Measurements from ENCODE around the gene ASCL5. TPM values are rescaled to one million over a fixed set of nuclear protein-coding genes. Genes with fewer than 3 reads are reported as not detected.

Gene ASCL5
- total RNA-seq, 1 experiment from 2014 or later = not detected

GRCh38 chr1:201122321-201122957 lies 4.5 kb downstream of the ASCL5 start:
- ChIA-PET POLR2A (ENCODE audit: low non-redundant PET) (no interaction called here), CTCF (no interaction called here)
- intact Hi-C loops (cut with micrococcal nuclease; ENCODE audit: unreplicated experiment) = no loop called here
- H3K4me1 ChIP-seq (ENCODE audit: insufficient read depth, low read length, poor library complexity, severe bottlenecking) = no peaks in the 10 kb centered on the region
- no peaks in the 10 kb centered on the region for H3K36me3 ChIP-seq (ENCODE audit: insufficient read depth, low read length, poor library complexity, severe bottlenecking)
- no peak overlapping the region for H3K27ac ChIP-seq (ENCODE audit: low read depth, low read length, poor library complexity, severe bottlenecking)
- BruUV-seq (replicated peaks) = no TSS peak
- no peak overlapping the region for H3K4me3 ChIP-seq (ENCODE audit: low read depth, low read length, poor library complexity, severe bottlenecking)
- DNase-seq (ENCODE audit: low spot score) = no peak
- no peaks in the 10 kb centered on the region for H3K9me3 ChIP-seq (ENCODE audit: low read depth, low read length, poor library complexity, severe bottlenecking)
- H3K27me3 ChIP-seq (replicated peaks; ENCODE audit: insufficient read depth, low read depth, low read length, poor library complexity) = no peaks in the 10 kb centered on the region
- TF ChIP-seq CTCF (conservative IDR thresholded peaks at IDR 0.05; ENCODE audit: low read depth, low read length) = no peak
- no peak for TF ChIP-seq EZH2 (IDR thresholded peaks at IDR 0.05; ENCODE audit: borderline replicate concordance, low read depth, low read length, poor library complexity, severe bottlenecking)

GRCh38 chr1:201119206-201120197 lies 7.5 kb downstream of the ASCL5 start:
- H3K27me3 ChIP-seq (replicated peaks; ENCODE audit: insufficient read depth, low read depth, low read length, poor library complexity) = no peaks in the 10 kb centered on the region
- H3K27ac ChIP-seq (ENCODE audit: low read depth, low read length, poor library complexity, severe bottlenecking) = no peak overlapping the region
- H3K4me1 ChIP-seq (ENCODE audit: insufficient read depth, low read length, poor library complexity, severe bottlenecking) = peaks cover 4% of the 10 kb centered on the region
- peak; percentile 82 for TF ChIP-seq CTCF (conservative IDR thresholded peaks at IDR 0.05; ENCODE audit: low read depth, low read length)
- TF ChIP-seq EZH2 (IDR thresholded peaks at IDR 0.05; ENCODE audit: borderline replicate concordance, low read depth, low read length, poor library complexity, severe bottlenecking) = no peak
- BruUV-seq (replicated peaks) = no TSS peak
- ChIA-PET CTCF (interaction anchor here (0.6 to 1.9 kb wide), 4 partner anchors 11 to 560 kb away, joined by 3 to 12 read pairs (median 4); no protein-coding TSS in a partner anchor), POLR2A (ENCODE audit: low non-redundant PET) (no interaction called here)
- no peaks in the 10 kb centered on the region for H3K9me3 ChIP-seq (ENCODE audit: low read depth, low read length, poor library complexity, severe bottlenecking)
- no peak overlapping the region for H3K4me3 ChIP-seq (ENCODE audit: low read depth, low read length, poor library complexity, severe bottlenecking)
- intact Hi-C loops (cut with micrococcal nuclease; ENCODE audit: unreplicated experiment) = loop anchor here (10.0 kb wide), 1 partner anchor 565 kb away; no protein-coding TSS in a partner anchor
- DNase-seq (ENCODE audit: low spot score) = peak; percentile 71
- H3K36me3 ChIP-seq (ENCODE audit: insufficient read depth, low read length, poor library complexity, severe bottlenecking) = no peaks in the 10 kb centered on the region

GRCh38 chr1:201116091-201116490 lies 10.9 kb downstream of the ASCL5 start:
- TF ChIP-seq CTCF (conservative IDR thresholded peaks at IDR 0.05; ENCODE audit: low read depth, low read length) (no peak), EZH2 (IDR thresholded peaks at IDR 0.05; ENCODE audit: borderline replicate concordance, low read depth, low read length, poor library complexity, severe bottlenecking) (no peak)
- DNase-seq (ENCODE audit: low spot score) = peak; percentile 23
- H3K9me3 ChIP-seq (ENCODE audit: low read depth, low read length, poor library complexity, severe bottlenecking) = no peaks in the 10 kb centered on the region
- H3K4me1 ChIP-seq (ENCODE audit: insufficient read depth, low read length, poor library complexity, severe bottlenecking) = peaks cover 8% of the 10 kb centered on the region
- H3K36me3 ChIP-seq (ENCODE audit: insufficient read depth, low read length, poor library complexity, severe bottlenecking) = no peaks in the 10 kb centered on the region
- no peaks in the 10 kb centered on the region for H3K27me3 ChIP-seq (replicated peaks; ENCODE audit: insufficient read depth, low read depth, low read length, poor library complexity)
- H3K4me3 ChIP-seq (ENCODE audit: low read depth, low read length, poor library complexity, severe bottlenecking) = no peak overlapping the region
- BruUV-seq (replicated peaks) = no TSS peak
- CTCF ChIA-PET = no interaction called here
- H3K27ac ChIP-seq (ENCODE audit: low read depth, low read length, poor library complexity, severe bottlenecking) = no peak overlapping the region
- intact Hi-C loops (cut with micrococcal nuclease; ENCODE audit: unreplicated experiment) = loop anchor here (10.0 kb wide), 1 partner anchor 561 kb away; no protein-coding TSS in a partner anchor
- POLR2A ChIA-PET (ENCODE audit: low non-redundant PET) = no interaction called here
